Amniotic epithelial cell (primary cell): ENCODE data around the gene LMF1.
"Not testable (repeated sequence)": the region's sequence is repeated elsewhere in the genome, so short reads cannot be mapped to it uniquely, and the experiment has no call there.

Experiments used
- DNase-seq: peaks from one replicate; pipeline ENCODE4 v3.0.0-alpha.2; 2010; ENCODE audit warnings: low read depth

LMF1 gene

GRCh38 chr16:970386-970765, 408 bp downstream of the LMF1 start:
- no peak for DNase-seq

GRCh38 chr16:969508-970385, 1.0 kb downstream of the LMF1 start:
- DNase-seq = no peak

- no peak for DNase-seq
Measured at GRCh38 chr16:968620-969019, 2.2 kb downstream of the LMF1 start.

- DNase-seq = no peak
Measured at GRCh38 chr16:967546-968295, 3.1 kb downstream of the LMF1 start.

- DNase-seq = no peak
Measured at GRCh38 chr16:967077-967541, 3.7 kb downstream of the LMF1 start.

- DNase-seq = no peak
Measured at GRCh38 chr16:966505-966904, 4.3 kb downstream of the LMF1 start.

- DNase-seq = no peak
Measured at GRCh38 chr16:966035-966434, 4.7 kb downstream of the LMF1 start.

- no peak for DNase-seq
Measured at GRCh38 chr16:965487-965886, 5.3 kb downstream of the LMF1 start.

- DNase-seq = no peak
Measured at GRCh38 chr16:965036-965395, 5.8 kb downstream of the LMF1 start.

- no peak for DNase-seq
Measured at GRCh38 chr16:964356-965035, 6.3 kb downstream of the LMF1 start.

- no peak for DNase-seq
Measured at GRCh38 chr16:963913-964312, 6.9 kb downstream of the LMF1 start.

GRCh38 chr16:962901-963814, 7.6 kb downstream of the LMF1 start:
- no peak for DNase-seq

- no peak for DNase-seq
Measured at GRCh38 chr16:962366-962765, 8.4 kb downstream of the LMF1 start.

- DNase-seq = no peak
Measured at GRCh38 chr16:959232-960040, 11.3 kb downstream of the LMF1 start.

GRCh38 chr16:955766-956165, 15.0 kb downstream of the LMF1 start:
- DNase-seq = not testable (repeated sequence)

- not testable (repeated sequence) for DNase-seq
Measured at GRCh38 chr16:953818-954217, 17.0 kb downstream of the LMF1 start.

- no peak for DNase-seq
Measured at GRCh38 chr16:952321-952720, 18.5 kb downstream of the LMF1 start.

GRCh38 chr16:951660-952301, 19.0 kb downstream of the LMF1 start:
- no peak for DNase-seq

- DNase-seq = not testable (repeated sequence)
Measured at GRCh38 chr16:950733-951573, 19.8 kb downstream of the LMF1 start.
